ENCODE data around the gene MAG. TPM values are rescaled to one million over a fixed set of nuclear protein-coding genes. Genes with fewer than 3 reads are reported as not detected.

MAG gene
- polyA plus RNA-seq, 1 donor, result 0.33 TPM

DNA sequence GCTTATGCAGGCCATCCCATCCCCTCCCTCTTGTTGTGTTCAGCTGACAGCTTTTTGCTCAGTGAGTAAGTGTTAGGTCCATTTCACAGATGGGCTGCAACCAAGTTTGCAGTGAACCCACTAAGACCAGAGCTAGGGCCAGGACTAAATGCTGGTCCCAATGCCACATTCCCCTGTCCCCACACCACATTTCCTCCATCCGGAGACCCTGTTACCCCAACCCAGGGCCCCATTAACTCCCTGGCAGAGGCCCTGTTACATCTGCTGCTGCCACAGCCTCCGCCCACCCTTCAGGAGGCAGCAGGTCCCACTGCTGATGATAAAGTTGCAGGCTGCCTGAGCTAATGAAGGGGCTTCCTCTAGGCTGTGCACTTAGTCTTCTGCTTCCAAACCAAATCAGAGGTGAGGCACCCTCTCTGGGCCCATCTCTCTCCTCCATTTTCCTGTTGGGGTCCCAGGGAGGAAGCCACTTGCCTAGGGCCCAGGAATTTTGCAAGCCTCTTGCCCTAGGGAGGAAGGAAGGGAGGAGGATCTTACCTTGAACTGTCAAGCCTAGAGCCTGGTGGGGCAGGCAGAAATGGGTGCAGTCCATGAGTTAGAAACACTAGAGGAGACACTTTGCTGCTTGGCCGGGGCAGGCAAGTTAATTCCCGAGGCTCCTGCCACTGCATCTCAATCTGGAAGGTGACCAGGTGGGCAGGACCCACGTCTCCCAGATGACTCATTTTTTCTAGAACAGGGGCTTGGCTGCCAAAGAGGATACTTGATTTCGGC is 26.6 kb upstream of the MAG start:
- no peak for DNase-seq (ENCODE audit: low read depth)

GRCh38 chr19:35265900-35266519 is 26.0 kb upstream of the MAG start:
- no peak for DNase-seq (ENCODE audit: low read depth)

GRCh38 chr19:35266520-35267352 is 25.2 kb upstream of the MAG start:
- no peak for DNase-seq (ENCODE audit: low read depth)

DNA sequence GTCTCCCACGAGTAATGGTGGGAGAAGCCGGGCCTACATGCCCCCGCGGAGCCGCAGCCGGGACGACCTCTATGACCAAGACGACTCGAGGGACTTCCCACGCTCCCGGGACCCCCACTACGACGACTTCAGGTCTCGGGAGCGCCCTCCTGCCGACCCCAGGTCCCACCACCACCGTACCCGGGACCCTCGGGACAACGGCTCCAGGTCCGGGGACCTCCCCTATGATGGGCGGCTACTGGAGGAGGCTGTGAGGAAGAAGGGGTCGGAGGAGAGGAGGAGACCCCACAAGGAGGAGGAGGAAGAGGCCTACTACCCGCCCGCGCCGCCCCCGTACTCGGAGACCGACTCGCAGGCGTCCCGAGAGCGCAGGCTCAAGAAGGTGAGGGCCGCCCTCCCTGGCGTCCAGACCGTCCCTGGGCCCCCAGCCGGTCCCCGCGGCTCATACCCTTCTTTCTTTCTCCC is 24.6 kb upstream of the MAG start:
- DNase-seq (ENCODE audit: low read depth), result no peak

DNA sequence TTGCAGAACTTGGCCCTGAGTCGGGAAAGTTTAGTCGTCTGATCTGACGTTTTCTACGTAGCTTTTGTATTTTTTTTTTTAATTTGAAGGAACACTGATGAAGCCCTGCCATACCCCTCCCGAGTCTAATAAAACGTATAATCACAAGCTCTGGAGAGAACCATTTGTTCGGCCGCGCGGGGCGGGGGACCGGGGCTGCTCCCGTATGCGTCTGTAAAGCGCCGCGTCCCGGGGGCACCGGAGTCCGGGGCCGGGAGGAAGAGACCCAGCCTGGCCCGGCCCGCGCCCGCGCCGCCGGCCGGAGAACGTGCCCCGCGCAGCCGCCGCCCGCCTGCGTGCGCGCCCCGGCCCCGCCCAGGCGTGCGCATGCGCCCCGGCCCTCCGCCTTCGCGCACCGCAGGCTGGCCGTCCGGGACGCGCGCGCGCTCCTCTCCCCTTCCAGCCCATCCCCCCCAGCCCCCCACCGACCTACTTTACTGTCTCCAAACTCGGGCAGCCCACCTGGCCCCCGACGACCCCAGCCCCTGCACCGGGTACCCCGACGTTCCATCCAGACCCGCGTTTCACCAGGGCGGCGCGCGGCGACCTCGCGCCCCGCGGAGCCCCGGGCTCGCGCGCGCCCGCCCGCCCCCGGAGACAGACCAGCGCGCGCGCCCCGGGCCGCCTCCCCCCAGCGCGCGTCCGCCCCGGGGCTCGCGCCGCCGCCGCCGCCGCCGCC is 24.0 kb upstream of the MAG start:
- peak; percentile 54 for DNase-seq (ENCODE audit: low read depth)

GRCh38 chr19:35268536-35269437 is 23.2 kb upstream of the MAG start, which contains the start of gene USF2:
USF2 (plus strand) TSS chr19:35268962; CDS start chr19:35269102, 140 bp downstream.
- DNase-seq (ENCODE audit: low read depth), result no peak

GRCh38 chr19:35269438-35270117 is 22.4 kb upstream of the MAG start:
- no peak for DNase-seq (ENCODE audit: low read depth)

DNA sequence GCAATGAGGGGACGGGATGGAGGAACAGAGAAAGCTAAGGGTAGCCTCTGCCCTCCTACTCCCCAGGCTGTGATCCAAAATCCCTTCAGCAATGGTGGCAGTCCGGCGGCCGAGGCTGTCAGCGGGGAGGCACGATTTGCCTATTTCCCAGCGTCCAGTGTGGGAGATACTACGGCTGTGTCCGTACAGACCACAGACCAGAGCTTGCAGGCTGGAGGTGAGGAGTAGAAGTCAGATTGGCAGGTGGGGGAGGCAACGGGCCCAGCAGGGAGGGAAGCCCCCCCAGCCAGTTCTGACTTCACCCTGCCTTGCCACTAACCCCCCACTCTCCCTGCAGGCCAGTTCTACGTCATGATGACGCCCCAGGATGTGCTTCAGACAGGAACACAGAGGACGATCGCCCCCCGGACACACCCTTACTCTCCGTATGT is 21.6 kb upstream of the MAG start:
- no peak for DNase-seq (ENCODE audit: low read depth)

DNA sequence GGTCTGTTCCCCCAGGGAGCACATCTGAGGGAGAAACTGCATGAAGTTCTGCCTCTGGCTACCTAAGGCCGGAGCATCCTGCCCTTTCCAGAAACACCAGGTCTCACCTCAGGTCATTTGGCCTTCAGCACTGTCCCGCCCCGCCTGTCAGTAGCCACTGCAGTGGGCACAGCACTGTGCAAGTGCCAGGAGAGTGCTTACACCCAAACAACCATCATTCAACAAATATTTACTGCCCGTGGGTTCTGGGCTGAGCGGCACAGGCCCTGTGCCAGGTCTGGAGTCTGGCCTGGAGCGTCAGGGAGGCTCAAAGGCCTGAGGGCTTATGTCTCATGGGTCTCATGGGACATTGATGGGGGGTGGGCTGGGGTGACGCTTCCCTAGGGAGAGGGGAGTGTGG is 20.4 kb upstream of the MAG start:
- DNase-seq (ENCODE audit: low read depth), result no peak

DNA sequence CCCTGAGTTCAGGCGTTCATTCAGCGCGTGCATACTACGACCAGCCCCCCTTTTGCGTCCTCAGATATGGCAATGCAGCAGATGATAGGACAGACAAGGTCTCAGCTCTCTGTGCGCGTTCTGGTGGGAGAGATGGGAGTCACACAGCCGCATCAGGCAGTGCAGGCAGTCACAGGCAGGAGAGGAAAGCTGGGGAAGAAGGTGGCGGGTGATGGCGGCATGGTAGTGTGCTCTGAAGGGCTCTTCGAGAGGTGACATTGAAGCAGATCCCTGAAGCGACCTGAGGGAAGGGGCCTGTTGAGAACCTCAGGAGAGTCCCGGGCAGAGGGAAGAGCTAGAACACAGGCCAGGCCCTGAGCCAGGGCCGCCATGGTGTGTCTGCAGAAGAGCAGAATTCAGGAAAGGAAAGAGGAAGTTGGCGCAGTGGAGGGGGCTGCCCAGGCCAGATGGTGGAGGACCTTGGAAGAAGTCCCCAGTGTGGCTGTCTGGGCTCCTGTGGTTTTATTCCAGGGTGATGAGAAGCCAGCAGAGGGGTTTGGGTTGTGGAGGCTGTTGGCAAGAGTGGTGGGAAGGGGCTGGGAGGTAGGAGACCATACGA is 19.7 kb upstream of the MAG start:
- no peak for DNase-seq (ENCODE audit: low read depth)

DNA sequence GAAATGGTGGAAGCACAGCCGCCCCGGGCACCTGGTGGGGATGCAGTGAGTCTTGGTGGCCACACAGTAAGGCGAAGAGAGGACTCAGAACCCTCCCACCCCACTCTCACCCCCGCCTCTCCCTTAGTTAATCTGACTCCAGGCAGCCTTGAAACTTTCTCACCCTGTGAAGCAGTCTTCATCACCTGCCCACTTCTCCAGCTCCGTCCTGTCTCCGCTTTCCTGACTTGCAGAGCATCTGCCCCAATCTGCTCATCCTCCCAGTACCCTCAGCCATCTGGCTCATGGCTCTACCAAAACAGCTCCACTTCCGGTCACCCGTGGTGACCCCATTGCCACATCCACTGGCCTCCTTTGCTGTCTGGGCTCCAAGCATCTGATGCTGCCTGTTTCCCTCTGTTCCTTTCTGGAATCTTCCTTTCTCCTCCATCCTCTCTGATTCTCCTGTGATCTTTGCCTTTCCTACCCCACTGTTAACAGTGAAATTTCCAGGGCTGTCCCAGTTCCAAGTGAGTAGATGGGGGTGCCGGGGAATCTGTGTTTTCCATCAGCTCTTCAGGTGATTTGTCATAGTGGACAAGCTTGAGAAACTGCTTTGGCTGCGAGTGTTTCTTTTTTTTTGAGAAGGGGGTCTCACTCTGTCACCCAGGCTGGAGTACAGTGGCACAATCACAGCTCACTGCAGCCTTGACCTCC is 18.9 kb upstream of the MAG start:
- no peak for DNase-seq (ENCODE audit: low read depth)

GRCh38 chr19:35273686-35274259 is 18.2 kb upstream of the MAG start:
- no peak for DNase-seq (ENCODE audit: low read depth)

- no peak for DNase-seq (ENCODE audit: low read depth)
Measured at GRCh38 chr19:35274323-35274722, 17.6 kb upstream of the MAG start.

DNA sequence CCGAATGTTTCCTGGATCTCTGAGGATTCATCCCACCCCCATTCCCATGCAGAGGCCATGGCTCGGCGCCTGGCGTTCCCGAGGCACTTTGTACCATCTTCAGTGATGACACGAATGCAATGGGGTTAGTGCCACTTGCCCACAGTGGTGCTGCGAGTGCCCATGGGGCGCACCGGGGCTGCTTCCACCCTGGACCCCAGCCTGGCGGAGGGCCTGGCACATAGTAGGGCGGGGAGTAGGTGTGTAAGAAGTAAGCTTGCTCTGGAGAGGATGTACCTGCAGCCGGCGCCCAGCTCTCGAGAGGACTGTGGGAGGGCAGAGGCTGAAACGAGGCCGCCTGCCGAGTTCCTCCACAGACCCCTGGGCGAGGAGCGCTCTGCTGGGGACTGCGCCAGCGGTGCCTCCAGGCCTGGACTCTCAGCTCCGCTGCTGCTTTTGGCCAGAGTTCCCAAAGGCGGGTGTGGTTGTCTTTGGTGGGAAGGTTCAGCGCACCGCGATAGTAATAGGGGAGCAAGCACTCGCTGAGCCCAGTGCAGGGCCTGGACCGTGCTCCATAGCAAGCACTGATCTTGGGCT is 15.2 kb upstream of the MAG start:
- DNase-seq (ENCODE audit: low read depth), result no peak

- DNase-seq (ENCODE audit: low read depth), result no peak
Measured at GRCh38 chr19:35278578-35279284, 13.2 kb upstream of the MAG start.

GRCh38 chr19:35279374-35279773 is 12.6 kb upstream of the MAG start:
- DNase-seq (ENCODE audit: low read depth), result no peak

DNA sequence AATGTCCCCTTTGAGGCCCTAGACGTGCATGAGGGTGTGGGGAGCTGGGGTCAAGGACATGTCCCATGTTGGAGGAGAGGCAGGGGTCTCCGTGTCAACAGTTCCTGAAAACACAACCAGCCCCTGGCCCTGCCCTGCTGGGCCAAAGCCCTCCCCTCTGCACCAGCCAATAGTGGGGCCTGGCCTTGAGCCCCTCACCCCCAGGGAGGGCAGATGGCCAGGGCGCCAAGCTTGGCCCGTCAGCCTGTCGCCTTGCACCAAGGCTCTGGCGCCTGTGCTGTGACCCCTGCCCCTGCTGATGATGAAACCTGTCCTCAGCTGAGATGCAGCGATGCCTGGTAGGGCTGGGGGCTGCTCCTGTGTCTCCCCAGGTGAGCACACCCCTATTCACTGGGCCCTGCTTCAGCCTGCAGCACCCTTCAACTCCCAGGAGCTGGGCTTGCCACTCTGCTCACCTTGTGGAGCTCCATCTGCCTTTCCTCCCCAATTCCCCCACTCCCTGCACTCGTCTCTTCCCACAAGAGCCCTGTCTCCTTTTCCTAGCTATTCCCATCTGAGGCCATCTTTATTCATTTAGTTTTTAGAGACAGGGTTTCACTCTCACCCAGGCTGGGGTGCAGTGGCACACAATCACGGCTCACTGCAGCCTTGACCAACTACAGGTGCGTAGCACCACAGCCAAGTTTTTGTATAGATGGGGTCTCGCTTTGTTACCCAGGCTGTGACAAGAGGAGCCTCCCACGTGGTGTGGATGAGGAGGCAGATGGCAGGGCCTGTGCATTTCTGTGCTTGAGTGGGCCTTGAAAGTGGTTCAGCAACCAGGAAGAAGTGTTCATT is 11.8 kb upstream of the MAG start:
- DNase-seq (ENCODE audit: low read depth), result no peak

Data from forelimb muscle (tissue), 1 donor.